HepG2 (cell line): Measurements from ENCODE around the gene CALML4. TPM values are rescaled to one million over a fixed set of nuclear protein-coding genes. Genes with fewer than 3 reads are reported as not detected.

Experiments used
- EP300 ChIP-seq, 3 experiments: sonication (generic) in 1 of 3; formaldehyde crosslinking in 1 of 3; IDR thresholded peaks; 2 replicates each; pipeline versions ENCODE4 v1.5.1 to v1.6.1; 2011 to 2020; ENCODE audit warnings: low read depth in 2 of 3, low read length in 2 of 3, borderline replicate concordance in 1 of 3, improper control_type of control experiment in 1 of 3, mild to moderate bottlenecking in 1 of 3, missing genetic modification reagents in 1 of 3, moderate library complexity in 1 of 3
- GATAD1 ChIP-seq: IDR thresholded peaks from 2 replicates; pipeline ENCODE4 v1.6.1; 2016; ENCODE audit warnings: missing genetic modification reagents, missing compliant biosample characterization
- HDAC1 ChIP-seq: sonication (generic); formaldehyde crosslinking; IDR thresholded peaks from 2 replicates; pipeline ENCODE4 v1.5.1; 2020; ENCODE audit warnings: mild to moderate bottlenecking, missing genetic modification reagents
- ONECUT2 ChIP-seq: sonication (generic); formaldehyde crosslinking; IDR thresholded peaks from 2 replicates; pipeline ENCODE4 v1.4.0; 2020; ENCODE audit warnings: missing genetic modification reagents
- POLR2AphosphoS5 ChIP-seq: IDR thresholded peaks from 2 replicates; pipeline ENCODE4 v1.6.1; 2012; ENCODE audit warnings: low read depth, low read length
- SIX4 ChIP-seq: sonication (generic); formaldehyde crosslinking; IDR thresholded peaks from 2 replicates; pipeline ENCODE4 v1.4.0; 2020; ENCODE audit warnings: missing genetic modification reagents
- SOX5 ChIP-seq: IDR thresholded peaks from 2 replicates; pipeline ENCODE4 v1.6.1; 2016; ENCODE audit warnings: borderline replicate concordance
- ZBTB38 ChIP-seq: sonication (generic); formaldehyde crosslinking; IDR thresholded peaks from 2 replicates; pipeline ENCODE4 v1.5.1; 2020; ENCODE audit warnings: mild to moderate bottlenecking, missing genetic modification reagents
- ZNF234 ChIP-seq: sonication (generic); formaldehyde crosslinking; conservative IDR thresholded peaks from 2 replicates; pipeline ENCODE4 v1.5.1; 2020; ENCODE audit warnings: mild to moderate bottlenecking, missing genetic modification reagents
- ZNF256 ChIP-seq: sonication (generic); formaldehyde crosslinking; conservative IDR thresholded peaks from 2 replicates; pipeline ENCODE4 v1.4.0; 2020; ENCODE audit warnings: missing genetic modification reagents
- polyA plus RNA-seq, 8 experiments: library from polyadenylated mRNA; depleted of rRNA in 3 of 8; stranded (reverse) in 7 of 8; unstranded in 1 of 8; fragments of >200 nt; fragmentation: Illumina TruSeq in 4 of 8; extraction: Trizol in 4 of 8; gene quantifications; 2 replicates each; pipeline versions ENCODE4 v1.2.1 to v1.2.3, GENCODE V29; 2011 to 2016; ENCODE audit warnings: low read depth in 4 of 8, missing spikeins in 1 of 8, mixed read lengths in 1 of 8; ENCODE audit not compliant: insufficient read depth in 1 of 8
- total RNA-seq, 5 experiments: library from RNA; depleted of rRNA; stranded (reverse); fragments of >200 nt; fragmentation: Illumina TruSeq; extraction: Trizol; gene quantifications; 2 replicates each; pipeline ENCODE4 v1.2.3, GENCODE V29; 2016; ENCODE audit warnings: low read depth in 1 of 5
- TF ChIP-seq, protein P1 (sequence below): sonication (generic); formaldehyde crosslinking; IDR thresholded peaks from 2 replicates; pipeline ENCODE4 v1.5.0; 2020; ENCODE audit warnings: mild to moderate bottlenecking, missing genetic modification reagents, borderline replicate concordance
- TF ChIP-seq, protein P2 (sequence below): sonication (generic); formaldehyde crosslinking; IDR thresholded peaks from 2 replicates; pipeline ENCODE4 v1.9.0; 2022; ENCODE audit warnings: low read depth, missing genetic modification reagents
- TF ChIP-seq, protein P3 (sequence below): sonication (generic); formaldehyde crosslinking; IDR thresholded peaks from 2 replicates; pipeline ENCODE4 v1.5.0; 2020; ENCODE audit warnings: mild to moderate bottlenecking, missing genetic modification reagents, borderline replicate concordance
- TF ChIP-seq, protein P4 (sequence below): sonication (generic); formaldehyde crosslinking; IDR thresholded peaks from 2 replicates; pipeline ENCODE4 v1.4.0; 2020; ENCODE audit warnings: mild to moderate bottlenecking, missing genetic modification reagents

The CALML4 gene
- total and polyA plus RNA-seq, 2 of the 13 experiments (the other 11 are each of a cell fraction or from before 2014, with no cell fraction given), result 3.6 to 8.7 TPM

DNA sequence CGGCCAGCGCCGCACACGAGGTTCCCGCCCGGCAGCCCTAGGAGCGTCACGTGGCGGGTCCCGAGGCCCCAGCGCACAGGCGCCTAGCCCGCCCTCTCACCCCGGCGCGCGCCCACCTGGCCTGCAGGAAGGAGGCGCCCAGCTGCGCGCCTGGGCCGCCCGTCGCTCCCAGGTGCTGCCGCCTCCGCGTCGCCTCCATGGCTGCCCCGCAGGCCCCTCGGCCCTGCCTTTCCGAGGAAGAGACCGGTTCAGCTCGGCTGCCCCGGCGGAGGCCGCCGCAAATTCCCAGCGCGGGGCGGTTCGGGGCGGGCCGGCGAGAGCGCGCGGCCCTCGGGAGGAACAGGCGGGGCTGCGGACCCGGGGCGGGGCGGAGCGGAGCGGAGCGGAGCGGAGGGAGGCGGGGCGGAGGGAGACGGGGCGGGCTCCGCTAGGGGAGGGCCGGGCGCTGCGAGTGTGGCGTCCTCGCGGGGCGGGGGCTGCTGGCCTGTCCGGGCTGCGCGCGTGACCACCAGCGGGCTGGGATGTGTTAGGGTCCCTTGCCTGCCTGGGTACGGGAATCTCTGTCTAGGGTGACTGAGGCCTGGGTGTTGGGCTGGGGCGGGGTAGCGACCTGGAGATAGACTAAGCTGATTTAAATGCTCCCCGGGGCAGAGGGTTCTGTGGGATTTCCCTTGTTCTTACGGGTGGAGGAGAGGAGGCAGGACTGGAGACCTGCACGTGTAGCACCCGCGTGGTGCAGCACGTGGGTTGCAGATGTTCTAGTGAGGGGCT lies 24.4 kb upstream of the CALML4 start, which contains the start of gene CLN6 (continued):
- TF ChIP-seq, protein P1, sequence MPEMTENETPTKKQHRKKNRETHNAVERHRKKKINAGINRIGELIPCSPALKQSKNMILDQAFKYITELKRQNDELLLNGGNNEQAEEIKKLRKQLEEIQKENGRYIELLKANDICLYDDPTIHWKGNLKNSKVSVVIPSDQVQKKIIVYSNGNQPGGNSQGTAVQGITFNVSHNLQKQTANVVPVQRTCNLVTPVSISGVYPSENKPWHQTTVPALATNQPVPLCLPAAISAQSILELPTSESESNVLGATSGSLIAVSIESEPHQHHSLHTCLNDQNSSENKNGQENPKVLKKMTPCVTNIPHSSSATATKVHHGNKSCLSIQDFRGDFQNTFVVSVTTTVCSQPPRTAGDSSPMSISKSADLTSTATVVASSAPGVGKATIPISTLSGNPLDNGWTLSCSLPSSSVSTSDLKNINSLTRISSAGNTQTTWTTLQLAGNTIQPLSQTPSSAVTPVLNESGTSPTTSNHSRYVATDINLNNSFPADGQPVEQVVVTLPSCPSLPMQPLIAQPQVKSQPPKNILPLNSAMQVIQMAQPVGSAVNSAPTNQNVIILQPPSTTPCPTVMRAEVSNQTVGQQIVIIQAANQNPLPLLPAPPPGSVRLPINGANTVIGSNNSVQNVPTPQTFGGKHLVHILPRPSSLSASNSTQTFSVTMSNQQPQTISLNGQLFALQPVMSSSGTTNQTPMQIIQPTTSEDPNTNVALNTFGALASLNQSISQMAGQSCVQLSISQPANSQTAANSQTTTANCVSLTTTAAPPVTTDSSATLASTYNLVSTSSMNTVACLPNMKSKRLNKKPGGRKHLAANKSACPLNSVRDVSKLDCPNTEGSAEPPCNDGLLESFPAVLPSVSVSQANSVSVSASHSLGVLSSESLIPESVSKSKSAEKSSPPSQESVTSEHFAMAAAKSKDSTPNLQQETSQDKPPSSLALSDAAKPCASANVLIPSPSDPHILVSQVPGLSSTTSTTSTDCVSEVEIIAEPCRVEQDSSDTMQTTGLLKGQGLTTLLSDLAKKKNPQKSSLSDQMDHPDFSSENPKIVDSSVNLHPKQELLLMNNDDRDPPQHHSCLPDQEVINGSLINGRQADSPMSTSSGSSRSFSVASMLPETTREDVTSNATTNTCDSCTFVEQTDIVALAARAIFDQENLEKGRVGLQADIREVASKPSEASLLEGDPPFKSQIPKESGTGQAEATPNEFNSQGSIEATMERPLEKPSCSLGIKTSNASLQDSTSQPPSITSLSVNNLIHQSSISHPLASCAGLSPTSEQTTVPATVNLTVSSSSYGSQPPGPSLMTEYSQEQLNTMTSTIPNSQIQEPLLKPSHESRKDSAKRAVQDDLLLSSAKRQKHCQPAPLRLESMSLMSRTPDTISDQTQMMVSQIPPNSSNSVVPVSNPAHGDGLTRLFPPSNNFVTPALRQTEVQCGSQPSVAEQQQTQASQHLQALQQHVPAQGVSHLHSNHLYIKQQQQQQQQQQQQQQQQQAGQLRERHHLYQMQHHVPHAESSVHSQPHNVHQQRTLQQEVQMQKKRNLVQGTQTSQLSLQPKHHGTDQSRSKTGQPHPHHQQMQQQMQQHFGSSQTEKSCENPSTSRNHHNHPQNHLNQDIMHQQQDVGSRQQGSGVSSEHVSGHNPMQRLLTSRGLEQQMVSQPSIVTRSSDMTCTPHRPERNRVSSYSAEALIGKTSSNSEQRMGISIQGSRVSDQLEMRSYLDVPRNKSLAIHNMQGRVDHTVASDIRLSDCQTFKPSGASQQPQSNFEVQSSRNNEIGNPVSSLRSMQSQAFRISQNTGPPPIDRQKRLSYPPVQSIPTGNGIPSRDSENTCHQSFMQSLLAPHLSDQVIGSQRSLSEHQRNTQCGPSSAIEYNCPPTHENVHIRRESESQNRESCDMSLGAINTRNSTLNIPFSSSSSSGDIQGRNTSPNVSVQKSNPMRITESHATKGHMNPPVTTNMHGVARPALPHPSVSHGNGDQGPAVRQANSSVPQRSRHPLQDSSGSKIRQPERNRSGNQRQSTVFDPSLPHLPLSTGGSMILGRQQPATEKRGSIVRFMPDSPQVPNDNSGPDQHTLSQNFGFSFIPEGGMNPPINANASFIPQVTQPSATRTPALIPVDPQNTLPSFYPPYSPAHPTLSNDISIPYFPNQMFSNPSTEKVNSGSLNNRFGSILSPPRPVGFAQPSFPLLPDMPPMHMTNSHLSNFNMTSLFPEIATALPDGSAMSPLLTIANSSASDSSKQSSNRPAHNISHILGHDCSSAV, result no peak
- TF ChIP-seq, protein P2, sequence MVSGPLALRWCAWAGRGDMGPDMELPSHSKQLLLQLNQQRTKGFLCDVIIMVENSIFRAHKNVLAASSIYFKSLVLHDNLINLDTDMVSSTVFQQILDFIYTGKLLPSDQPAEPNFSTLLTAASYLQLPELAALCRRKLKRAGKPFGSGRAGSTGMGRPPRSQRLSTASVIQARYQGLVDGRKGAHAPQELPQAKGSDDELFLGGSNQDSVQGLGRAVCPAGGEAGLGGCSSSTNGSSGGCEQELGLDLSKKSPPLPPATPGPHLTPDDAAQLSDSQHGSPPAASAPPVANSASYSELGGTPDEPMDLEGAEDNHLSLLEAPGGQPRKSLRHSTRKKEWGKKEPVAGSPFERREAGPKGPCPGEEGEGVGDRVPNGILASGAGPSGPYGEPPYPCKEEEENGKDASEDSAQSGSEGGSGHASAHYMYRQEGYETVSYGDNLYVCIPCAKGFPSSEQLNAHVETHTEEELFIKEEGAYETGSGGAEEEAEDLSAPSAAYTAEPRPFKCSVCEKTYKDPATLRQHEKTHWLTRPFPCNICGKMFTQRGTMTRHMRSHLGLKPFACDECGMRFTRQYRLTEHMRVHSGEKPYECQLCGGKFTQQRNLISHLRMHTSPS, result no peak; the same call in 1 of the 2 replicates
- TF ChIP-seq ZBTB38 (CRISPR knock-in tag), result peak; percentile 50; the same call in 1 of the 2 replicates
- TF ChIP-seq SIX4 (CRISPR knock-in tag), result no peak
- TF ChIP-seq, protein P3, sequence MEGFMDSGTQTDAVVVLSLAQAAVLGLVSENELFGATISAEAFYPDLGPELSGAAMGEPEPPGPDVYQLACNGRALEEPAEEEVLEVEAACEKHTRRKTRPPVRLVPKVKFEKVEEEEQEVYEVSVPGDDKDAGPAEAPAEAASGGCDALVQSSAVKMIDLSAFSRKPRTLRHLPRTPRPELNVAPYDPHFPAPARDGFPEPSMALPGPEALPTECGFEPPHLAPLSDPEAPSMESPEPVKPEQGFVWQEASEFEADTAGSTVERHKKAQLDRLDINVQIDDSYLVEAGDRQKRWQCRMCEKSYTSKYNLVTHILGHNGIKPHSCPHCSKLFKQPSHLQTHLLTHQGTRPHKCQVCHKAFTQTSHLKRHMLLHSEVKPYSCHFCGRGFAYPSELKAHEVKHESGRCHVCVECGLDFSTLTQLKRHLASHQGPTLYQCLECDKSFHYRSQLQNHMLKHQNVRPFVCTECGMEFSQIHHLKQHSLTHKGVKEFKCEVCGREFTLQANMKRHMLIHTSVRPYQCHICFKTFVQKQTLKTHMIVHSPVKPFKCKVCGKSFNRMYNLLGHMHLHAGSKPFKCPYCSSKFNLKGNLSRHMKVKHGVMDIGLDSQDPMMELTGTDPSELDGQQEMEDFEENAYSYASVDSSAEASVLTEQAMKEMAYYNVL, result peak; percentile 64; the same call in 1 of the 2 replicates
- no peak; a peak in 1 of 4 replicates for TF ChIP-seq EP300 (IDR thresholded peaks at IDR 0.05; ENCODE audit: low read depth in 2 of 2, low read length in 2 of 2)
- TF ChIP-seq EP300 (CRISPR knock-in tag; IDR thresholded peaks at IDR 0.05; ENCODE audit: borderline replicate concordance), result 0 out of 2 replicates have a peak, but pooled peaks have one; percentile 38
- TF ChIP-seq ZNF256 (CRISPR knock-in tag), result no peak
- TF ChIP-seq GATAD1 (CRISPR knock-in tag), result 0 out of 2 replicates have a peak, but pooled peaks have one; percentile 13
- TF ChIP-seq SOX5, result no peak
- 0 out of 2 replicates have a peak, but pooled peaks have one; percentile 84 for TF ChIP-seq ZNF234 (CRISPR knock-in tag)
- peak; percentile 52; the same call in 1 of the 2 replicates for TF ChIP-seq ONECUT2 (CRISPR knock-in tag)
- peak; percentile 66 for TF ChIP-seq POLR2AphosphoS5
- TF ChIP-seq HDAC1, result 0 out of 2 replicates have a peak, but pooled peaks have one; percentile 34
- TF ChIP-seq, protein P4, sequence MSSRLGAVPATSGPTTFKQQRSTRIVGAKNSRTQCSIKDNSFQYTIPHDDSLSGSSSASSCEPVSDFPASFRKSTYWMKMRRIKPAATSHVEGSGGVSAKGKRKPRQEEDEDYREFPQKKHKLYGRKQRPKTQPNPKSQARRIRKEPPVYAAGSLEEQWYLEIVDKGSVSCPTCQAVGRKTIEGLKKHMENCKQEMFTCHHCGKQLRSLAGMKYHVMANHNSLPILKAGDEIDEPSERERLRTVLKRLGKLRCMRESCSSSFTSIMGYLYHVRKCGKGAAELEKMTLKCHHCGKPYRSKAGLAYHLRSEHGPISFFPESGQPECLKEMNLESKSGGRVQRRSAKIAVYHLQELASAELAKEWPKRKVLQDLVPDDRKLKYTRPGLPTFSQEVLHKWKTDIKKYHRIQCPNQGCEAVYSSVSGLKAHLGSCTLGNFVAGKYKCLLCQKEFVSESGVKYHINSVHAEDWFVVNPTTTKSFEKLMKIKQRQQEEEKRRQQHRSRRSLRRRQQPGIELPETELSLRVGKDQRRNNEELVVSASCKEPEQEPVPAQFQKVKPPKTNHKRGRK (CRISPR knock-in tag), result no peak
